GM18907 (cell line): ENCODE results near the gene NPY5R.

ENCODE experiments used
- ATAC-seq: cut with Tn5 transposase; IDR thresholded peaks from one replicate; pipeline ENCODE4 v1.9.1; 2021; ENCODE audit warnings: mild to moderate bottlenecking, moderate library complexity; ENCODE audit not compliant: unreplicated experiment

The NPY5R gene

GRCh38 chr4:163384434-163384833, 40.7 kb downstream of the NPY5R start:
- no peak for ATAC-seq

GRCh38 chr4:163384926-163385325, 41.2 kb downstream of the NPY5R start:
- no peak for ATAC-seq

- no peak for ATAC-seq
Observed at GRCh38 chr4:163385466-163385865, 41.8 kb downstream of the NPY5R start.

GRCh38 chr4:163391756-163392155, 48.1 kb downstream of the NPY5R start:
- no peak for ATAC-seq

GRCh38 chr4:163392328-163392727, 48.6 kb downstream of the NPY5R start:
- no peak for ATAC-seq

GRCh38 chr4:163393471-163393870, 49.8 kb downstream of the NPY5R start:
- ATAC-seq, result no peak

GRCh38 chr4:163395055-163395454, 51.4 kb downstream of the NPY5R start:
- no peak for ATAC-seq

- ATAC-seq, result no peak
Observed at GRCh38 chr4:163395758-163396157, 52.1 kb downstream of the NPY5R start.

GRCh38 chr4:163398238-163398637, 54.5 kb downstream of the NPY5R start:
- ATAC-seq, result no peak

- no peak for ATAC-seq
Observed at GRCh38 chr4:163400911-163401310, 57.2 kb downstream of the NPY5R start.
